Hepatocyte (in vitro differentiated cells): Measurements from ENCODE around the gene CNIH3. TPM values are rescaled to one million over a fixed set of nuclear protein-coding genes. Genes with fewer than 3 reads are reported as not detected.

ENCODE experiments used
- DNase-seq: peaks from one replicate; pipeline ENCODE4 v3.0.0-alpha.2; 2016; ENCODE audit warnings: low spot score
- H2AFZ ChIP-seq: fragments of 200-600 bp; sonication (generic); 2 replicates; pipeline ENCODE4 v1.6.0; 2016; ENCODE audit warnings: antibody characterized with exemption, mild to moderate bottlenecking
- H3K27ac ChIP-seq: fragments of 200-600 bp; sonication (generic); 2 replicates; pipeline ENCODE4 v1.5.1; 2016; ENCODE audit warnings: mild to moderate bottlenecking
- H3K27me3 ChIP-seq: fragments of 200-600 bp; sonication (generic); 2 replicates; pipeline ENCODE4 v1.6.1; 2016
- H3K36me3 ChIP-seq: fragments of 200-600 bp; sonication (generic); replicated peaks from 2 replicates; pipeline ENCODE4 v1.5.1; 2016; ENCODE audit warnings: low read depth; ENCODE audit not compliant: insufficient read depth
- H3K4me1 ChIP-seq: fragments of 200-600 bp; sonication (generic); 2 replicates; pipeline ENCODE4 v1.5.1; 2016; ENCODE audit warnings: mild to moderate bottlenecking, moderate library complexity; ENCODE audit not compliant: insufficient read depth
- H3K4me2 ChIP-seq: fragments of 200-600 bp; sonication (generic); 2 replicates; pipeline ENCODE4 v1.6.0; 2016
- H3K4me3 ChIP-seq: fragments of 200-600 bp; sonication (generic); 2 replicates; pipeline ENCODE4 v1.5.1; 2016; ENCODE audit warnings: mild to moderate bottlenecking
- H3K79me2 ChIP-seq: fragments of 200-600 bp; sonication (generic); 2 replicates; pipeline ENCODE4 v1.6.0; 2017; ENCODE audit warnings: mild to moderate bottlenecking
- H3K9me2 ChIP-seq: fragments of 200-600 bp; sonication (generic); replicated peaks from 2 replicates; pipeline ENCODE4 v1.6.0; 2017; ENCODE audit warnings: mild to moderate bottlenecking; ENCODE audit not compliant: insufficient read depth
- H3K9me3 ChIP-seq: fragments of 200-600 bp; sonication (generic); 2 replicates; pipeline ENCODE4 v1.5.1; 2016; ENCODE audit warnings: low read depth, mild to moderate bottlenecking
- H4K20me1 ChIP-seq: fragments of 200-600 bp; sonication (generic); 2 replicates; pipeline ENCODE4 v1.6.0; 2016; ENCODE audit warnings: mild to moderate bottlenecking; ENCODE audit not compliant: insufficient read depth, poor library complexity, severe bottlenecking
- EZH2 ChIP-seq: fragments of 200-600 bp; sonication (generic); IDR thresholded peaks from 2 replicates; pipeline ENCODE4 v1.6.1; 2016; ENCODE audit warnings: antibody characterized with exemption, mild to moderate bottlenecking, borderline replicate concordance
- EZH2phosphoT487 ChIP-seq: fragments of 200-600 bp; sonication (generic); IDR thresholded peaks from one replicate; pipeline ENCODE4 v1.6.1; 2018; ENCODE audit warnings: antibody characterized with exemption, mild to moderate bottlenecking, low read depth, moderate library complexity; ENCODE audit not compliant: unreplicated experiment, severe bottlenecking
- WGBS: methylation state at CpG from one replicate; pipeline ENCODE4 v1.1.6; 2016; ENCODE audit warnings: low lambda C conversion rate; ENCODE audit errors: missing lambda C conversion rate; 5-methylcytosine and 5-hydroxymethylcytosine counted together
- polyA plus RNA-seq: library from polyadenylated mRNA; unstranded; fragments of >200 nt; fragmentation: Nextera tagmentation; extraction: Ambion mirVana; gene quantifications from 2 replicates; pipeline ENCODE4 v1.2.1, GENCODE V29; 2016
- total RNA-seq: library from RNA; depleted of rRNA; stranded (reverse); fragments of >200 nt; gene quantifications from 2 replicates; pipeline ENCODE4 v1.2.3, GENCODE V29; 2014
- TF ChIP-seq, protein P1 (sequence below): fragments of 200-600 bp; sonication (generic); IDR thresholded peaks from 2 replicates; pipeline ENCODE4 v1.5.1; 2016; ENCODE audit warnings: antibody characterized with exemption, mild to moderate bottlenecking; ENCODE audit not compliant: poor library complexity

CNIH3 gene
- total and polyA plus RNA-seq, 2 experiments from 2014 or later: 2.8 to 3.5 TPM

DNA sequence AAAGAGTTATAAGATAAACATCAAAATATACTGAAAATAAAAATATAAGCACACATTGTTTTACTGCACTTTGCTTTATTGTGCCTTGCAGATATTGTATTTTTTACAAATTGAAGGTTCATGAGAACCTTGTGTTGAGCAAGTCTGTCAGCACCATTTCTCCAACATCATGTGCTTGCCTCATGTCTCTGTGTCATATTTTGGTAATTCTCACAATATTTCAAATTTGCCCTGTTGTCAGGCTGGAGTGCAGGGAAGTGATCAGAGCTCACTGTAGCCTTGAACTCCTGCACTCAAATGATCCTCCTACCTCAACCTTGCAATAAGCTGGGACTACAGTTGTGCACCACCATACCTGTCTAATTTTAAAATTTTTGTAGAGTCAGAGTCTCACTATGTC is 21.3 kb upstream of the CNIH3 start:
- Histone ChIP-seq H3K79me2 (no peaks in the 10 kb centered on the region), H3K36me3 (no peaks in the 10 kb centered on the region), H3K27ac (no peak overlapping the region), H3K9me3 (no peaks in the 10 kb centered on the region), H3K27me3 (no peaks in the 10 kb centered on the region), H3K4me2 (no peak overlapping the region), H3K4me1 (no peaks in the 10 kb centered on the region), H4K20me1 (no peaks in the 10 kb centered on the region), H3K4me3 (no peak overlapping the region), H2AFZ (no peak overlapping the region), H3K9me2 (no peaks in the 10 kb centered on the region)
- TF ChIP-seq, protein P1, sequence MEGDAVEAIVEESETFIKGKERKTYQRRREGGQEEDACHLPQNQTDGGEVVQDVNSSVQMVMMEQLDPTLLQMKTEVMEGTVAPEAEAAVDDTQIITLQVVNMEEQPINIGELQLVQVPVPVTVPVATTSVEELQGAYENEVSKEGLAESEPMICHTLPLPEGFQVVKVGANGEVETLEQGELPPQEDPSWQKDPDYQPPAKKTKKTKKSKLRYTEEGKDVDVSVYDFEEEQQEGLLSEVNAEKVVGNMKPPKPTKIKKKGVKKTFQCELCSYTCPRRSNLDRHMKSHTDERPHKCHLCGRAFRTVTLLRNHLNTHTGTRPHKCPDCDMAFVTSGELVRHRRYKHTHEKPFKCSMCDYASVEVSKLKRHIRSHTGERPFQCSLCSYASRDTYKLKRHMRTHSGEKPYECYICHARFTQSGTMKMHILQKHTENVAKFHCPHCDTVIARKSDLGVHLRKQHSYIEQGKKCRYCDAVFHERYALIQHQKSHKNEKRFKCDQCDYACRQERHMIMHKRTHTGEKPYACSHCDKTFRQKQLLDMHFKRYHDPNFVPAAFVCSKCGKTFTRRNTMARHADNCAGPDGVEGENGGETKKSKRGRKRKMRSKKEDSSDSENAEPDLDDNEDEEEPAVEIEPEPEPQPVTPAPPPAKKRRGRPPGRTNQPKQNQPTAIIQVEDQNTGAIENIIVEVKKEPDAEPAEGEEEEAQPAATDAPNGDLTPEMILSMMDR: no peak
- TF ChIP-seq EZH2 (no peak), EZH2phosphoT487 (no peak)
- DNase-seq: no peak

DNA sequence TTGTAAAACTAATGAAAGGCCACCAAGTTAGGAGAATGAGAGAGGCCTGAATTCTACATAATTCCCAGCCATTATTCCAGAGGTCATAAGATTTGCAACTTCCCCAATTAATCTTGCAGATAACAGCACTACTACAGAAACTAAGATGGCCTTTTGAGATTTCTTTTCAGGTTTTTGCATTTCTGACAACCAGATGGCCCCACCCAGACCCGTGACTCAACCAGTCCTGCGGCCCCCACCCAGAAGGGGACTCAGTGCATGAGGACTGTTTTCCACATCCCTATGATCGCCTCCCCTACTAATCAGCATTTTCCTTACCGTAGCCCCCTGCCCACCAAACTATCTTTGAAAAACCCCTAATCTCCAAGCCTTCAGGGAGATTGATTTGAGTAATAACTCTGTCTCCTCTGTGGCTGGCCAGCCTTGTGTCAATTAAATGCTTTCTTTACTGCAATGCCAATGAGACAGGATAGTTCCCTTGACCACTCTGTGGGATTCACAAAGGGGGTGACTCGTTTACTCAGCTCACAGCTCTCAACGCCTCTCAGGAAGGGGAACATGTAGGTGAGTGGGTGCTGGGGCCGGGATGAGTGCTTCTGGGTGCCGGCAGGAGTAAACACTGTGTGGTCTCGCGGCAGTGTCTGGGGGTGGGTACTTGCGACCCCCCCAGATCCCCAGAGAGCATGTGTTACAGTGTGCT is 10.5 kb upstream of the CNIH3 start:
- TF ChIP-seq EZH2phosphoT487 (no peak), EZH2 (no peak)
- TF ChIP-seq, protein P1: no peak

DNA sequence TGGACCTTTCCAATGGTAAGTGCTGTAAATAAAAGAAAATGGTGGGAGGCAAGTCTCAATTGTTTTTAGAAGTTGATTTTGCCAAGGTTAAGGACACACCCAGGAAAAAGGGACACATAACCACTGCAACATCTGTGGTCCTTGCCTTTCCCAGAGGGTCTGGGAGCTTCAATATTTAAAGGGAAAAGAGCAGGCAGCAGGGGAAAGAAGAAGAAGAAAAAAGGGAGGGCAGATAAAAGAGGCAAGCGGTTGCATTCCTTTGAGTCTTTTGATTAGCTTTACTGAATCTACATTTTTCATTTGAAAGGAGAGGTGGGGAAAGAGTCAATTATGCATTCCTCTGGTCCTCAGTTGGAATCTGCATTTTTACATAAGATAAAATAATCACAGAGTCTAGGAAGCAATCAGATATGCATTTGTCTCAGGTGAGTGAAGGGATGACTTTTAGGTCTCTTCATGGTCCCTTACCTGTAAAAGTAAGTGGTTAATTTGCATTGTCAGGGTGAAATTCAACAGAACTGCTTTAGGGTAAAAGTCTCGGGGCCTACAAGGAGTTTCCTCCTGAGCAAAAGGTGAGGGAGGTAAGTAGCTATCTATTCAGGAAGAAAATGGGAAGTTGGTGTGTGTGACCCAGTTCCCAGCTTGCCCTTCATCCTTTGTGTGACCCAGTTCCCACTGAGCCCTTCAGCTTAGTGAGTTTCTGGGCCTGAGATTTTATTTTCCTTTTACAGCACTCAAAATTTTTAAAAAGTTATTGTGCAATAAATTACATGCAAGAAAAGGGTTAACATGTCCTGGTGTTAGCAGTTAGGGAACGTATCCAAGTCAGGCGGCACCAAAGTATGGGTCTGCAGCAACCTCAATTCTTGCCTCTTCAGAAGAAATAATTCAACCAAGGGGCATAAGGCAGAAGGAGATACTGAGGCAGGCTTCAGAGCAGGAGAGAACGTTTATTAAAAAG is 8.6 kb upstream of the CNIH3 start:
- no peaks in the 10 kb centered on the region for H4K20me1 ChIP-seq
- no peak overlapping the region for H3K27ac ChIP-seq
- H3K9me3 ChIP-seq: no peaks in the 10 kb centered on the region
- H3K79me2 ChIP-seq: no peaks in the 10 kb centered on the region
- no peak for DNase-seq
- no peaks in the 10 kb centered on the region for H3K9me2 ChIP-seq
- no peak overlapping the region for H3K4me3 ChIP-seq
- H3K4me2 ChIP-seq: no peak overlapping the region
- no peaks in the 10 kb centered on the region for H3K36me3 ChIP-seq
- no peaks in the 10 kb centered on the region for H3K4me1 ChIP-seq
- 61% methylated on average over 5 of the region's 5 CpGs for WGBS
- TF ChIP-seq EZH2phosphoT487: no peak
- TF ChIP-seq EZH2: no peak
- TF ChIP-seq, protein P1: no peak
- no peaks in the 10 kb centered on the region for H3K27me3 ChIP-seq
- H2AFZ ChIP-seq: no peak overlapping the region

More for the DNA sequence above, 10.5 kb upstream of the CNIH3 start:
- Histone ChIP-seq H4K20me1 (no peaks in the 10 kb centered on the region), H3K9me2 (no peaks in the 10 kb centered on the region), H3K27me3 (no peaks in the 10 kb centered on the region), H3K79me2 (no peaks in the 10 kb centered on the region), H3K27ac (no peak overlapping the region), H3K4me1 (no peaks in the 10 kb centered on the region), H3K4me2 (no peak overlapping the region), H2AFZ (no peak overlapping the region), H3K9me3 (no peaks in the 10 kb centered on the region), H3K4me3 (no peak overlapping the region), H3K36me3 (no peaks in the 10 kb centered on the region)
- DNase-seq: no peak
- 96% methylated on average over 11 of the region's 11 CpGs for whole genome bisulfite sequencing
